Measurements from ENCODE around the gene MAGI2. TPM values are rescaled to one million over a fixed set of nuclear protein-coding genes. Genes with fewer than 3 reads are reported as not detected.
"Not testable (repeated sequence)": the region's sequence is repeated elsewhere in the genome, so short reads cannot be mapped to it uniquely, and the experiment has no call there.

MAGI2 gene
- polyA plus RNA-seq, 4 donors, result 32.0 to 38.7 (median 33.7) TPM

- DNase-seq (ENCODE audit: low read depth in 4 of 4, low spot score in 2 of 4), result no peak
These were observed 470.0 kb downstream of the MAGI2 start for GRCh38 chr7:78983483-78983882.

GRCh38 chr7:78970440-78970916, 483.0 kb downstream of the MAGI2 start:
- DNase-seq (ENCODE audit: low read depth in 4 of 4, low spot score in 2 of 4), result no peak

- DNase-seq (ENCODE audit: low read depth in 4 of 4, low spot score in 2 of 4), result no peak
These were observed 484.5 kb downstream of the MAGI2 start for GRCh38 chr7:78968951-78969350.

GRCh38 chr7:78967561-78967960, 485.9 kb downstream of the MAGI2 start:
- DNase-seq (ENCODE audit: low read depth in 4 of 4, low spot score in 2 of 4), result not testable (repeated sequence)

- DNase-seq (ENCODE audit: low read depth in 4 of 4, low spot score in 2 of 4), result no peak
These were observed 486.4 kb downstream of the MAGI2 start for GRCh38 chr7:78967046-78967445.

- DNase-seq (ENCODE audit: low read depth in 4 of 4, low spot score in 2 of 4), result no peak
These were observed 494.0 kb downstream of the MAGI2 start for GRCh38 chr7:78959477-78959876.

- DNase-seq (ENCODE audit: low read depth in 4 of 4, low spot score in 2 of 4), result no peak
These were observed 498.1 kb downstream of the MAGI2 start for GRCh38 chr7:78955329-78955728.

- no peak for DNase-seq (ENCODE audit: low read depth in 4 of 4, low spot score in 2 of 4)
These were observed 499.6 kb downstream of the MAGI2 start for GRCh38 chr7:78953726-78954363.

GRCh38 chr7:78953090-78953489, 500.4 kb downstream of the MAGI2 start:
- no peak for DNase-seq (ENCODE audit: low read depth in 4 of 4, low spot score in 2 of 4)

- no peak for DNase-seq (ENCODE audit: low read depth in 4 of 4, low spot score in 2 of 4)
These were observed 513.8 kb downstream of the MAGI2 start for GRCh38 chr7:78939669-78940068.

- no peak for DNase-seq (ENCODE audit: low read depth in 4 of 4, low spot score in 2 of 4)
These were observed 528.9 kb downstream of the MAGI2 start for GRCh38 chr7:78924581-78924980.

- DNase-seq (ENCODE audit: low read depth in 4 of 4, low spot score in 2 of 4), result no peak
These were observed 540.7 kb downstream of the MAGI2 start for GRCh38 chr7:78912781-78913180.

GRCh38 chr7:78906735-78907134, 546.7 kb downstream of the MAGI2 start:
- no peak for DNase-seq (ENCODE audit: low read depth in 4 of 4, low spot score in 2 of 4)

- DNase-seq (ENCODE audit: low read depth in 4 of 4, low spot score in 2 of 4), result no peak
These were observed 548.0 kb downstream of the MAGI2 start for GRCh38 chr7:78905436-78905835.

- no peak for DNase-seq (ENCODE audit: low read depth in 4 of 4, low spot score in 2 of 4)
These were observed 548.5 kb downstream of the MAGI2 start for GRCh38 chr7:78904983-78905382.

- DNase-seq (ENCODE audit: low read depth in 4 of 4, low spot score in 2 of 4), result no peak
These were observed 551.9 kb downstream of the MAGI2 start for GRCh38 chr7:78901566-78901965.

- no peak for DNase-seq (ENCODE audit: low read depth in 4 of 4, low spot score in 2 of 4)
These were observed 552.7 kb downstream of the MAGI2 start for GRCh38 chr7:78900806-78901205.

GRCh38 chr7:78895393-78895792, 558.1 kb downstream of the MAGI2 start:
- no peak for DNase-seq (ENCODE audit: low read depth in 4 of 4, low spot score in 2 of 4)

- no peak for DNase-seq (ENCODE audit: low read depth in 4 of 4, low spot score in 2 of 4)
These were observed 574.3 kb downstream of the MAGI2 start for GRCh38 chr7:78879206-78879605.

GRCh38 chr7:78873117-78873516, 580.4 kb downstream of the MAGI2 start:
- DNase-seq (ENCODE audit: low read depth in 4 of 4, low spot score in 2 of 4), result no peak

- DNase-seq (ENCODE audit: low read depth in 4 of 4, low spot score in 2 of 4), result no peak
These were observed 589.1 kb downstream of the MAGI2 start for GRCh38 chr7:78864339-78864738.

- DNase-seq (ENCODE audit: low read depth in 4 of 4, low spot score in 2 of 4), result no peak
These were observed 590.2 kb downstream of the MAGI2 start for GRCh38 chr7:78863281-78863680.

GRCh38 chr7:78862411-78862900, 591.0 kb downstream of the MAGI2 start:
- no peak for DNase-seq (ENCODE audit: low read depth in 4 of 4, low spot score in 2 of 4)

Measured in left renal cortex interstitium (tissue), 4 donors.